Brain microvascular endothelial cell (primary cell): ENCODE results near the gene KPNB1.

Experiments used
- DNase-seq: peaks from one replicate; pipeline ENCODE4 v3.0.0-alpha.2; 2020
- H3K27ac ChIP-seq: fragments of 250-450 bp; sonication (Bioruptor Pico); 2 replicates; pipeline ENCODE4 v1.5.1; 2020; ENCODE audit warnings: mild to moderate bottlenecking, moderate library complexity
- H3K27me3 ChIP-seq: fragments of 250-450 bp; sonication (Bioruptor Pico); replicated peaks from 2 replicates; pipeline ENCODE4 v1.5.1; 2020; ENCODE audit warnings: mild to moderate bottlenecking
- H3K36me3 ChIP-seq: fragments of 250-450 bp; sonication (Bioruptor Pico); replicated peaks from 2 replicates; pipeline ENCODE4 v1.5.1; 2020; ENCODE audit warnings: mild to moderate bottlenecking
- H3K4me3 ChIP-seq: 2 replicates; pipeline ENCODE4 v1.5.1; 2011; ENCODE audit warnings: low read depth, mild to moderate bottlenecking, control low read depth, low read length, moderate library complexity
- CTCF ChIP-seq: IDR thresholded peaks from 2 replicates; pipeline ENCODE4 v1.5.1; 2011; ENCODE audit warnings: low read depth, mild to moderate bottlenecking, moderate library complexity, low read length, control low read depth, inconsistent platforms; ENCODE audit errors: missing control alignments
- in situ Hi-C: cut with HindIII; loops from 2 replicates; pipeline ENCODE4 v1.10.0; 2017; ENCODE audit warnings: low sequenced_read_pairs, low pct_ligation_motif_present

The KPNB1 gene

GRCh38 chr17:47687748-47688147, 38.0 kb downstream of the KPNB1 start:
- Histone ChIP-seq H3K4me3 (no peak overlapping the region), H3K27me3 (no peaks in the 10 kb centered on the region), H3K27ac (no peak overlapping the region), H3K36me3 (peaks cover 26% of the 10 kb centered on the region)
- DNase-seq, result no peak
- TF ChIP-seq CTCF, result no peak
- in situ Hi-C loops, result no loop called here

- in situ Hi-C loops, result no loop called here
- no peak for TF ChIP-seq CTCF
- H3K4me3 ChIP-seq, result no peak overlapping the region
- DNase-seq, result no peak
- H3K27ac ChIP-seq, result no peak overlapping the region
- peaks cover 5% of the 10 kb centered on the region for H3K36me3 ChIP-seq
- H3K27me3 ChIP-seq, result no peaks in the 10 kb centered on the region
These were observed 40.4 kb downstream of the KPNB1 start for GRCh38 chr17:47690121-47690520.

- H3K36me3 ChIP-seq, result no peaks in the 10 kb centered on the region
- H3K27me3 ChIP-seq, result no peaks in the 10 kb centered on the region
- in situ Hi-C loops, result no loop called here
- DNase-seq, result no peak
- no peak for TF ChIP-seq CTCF
- no peak overlapping the region for H3K4me3 ChIP-seq
- H3K27ac ChIP-seq, result no peak overlapping the region
These were observed 42.6 kb downstream of the KPNB1 start for GRCh38 chr17:47692137-47692894.

- Histone ChIP-seq H3K36me3 (no peaks in the 10 kb centered on the region), H3K4me3 (peak overlapping the region; percentile 53), H3K27me3 (no peaks in the 10 kb centered on the region), H3K27ac (no peak overlapping the region)
- in situ Hi-C loops, result no loop called here
- no peak for TF ChIP-seq CTCF
- no peak for DNase-seq
These were observed 43.4 kb downstream of the KPNB1 start for GRCh38 chr17:47692895-47693730.

GRCh38 chr17:47693731-47694580, 44.2 kb downstream of the KPNB1 start, which contains the start of gene TBKBP1:
Gene TBKBP1 (plus strand): TSS chr17:47694161. CDS start chr17:47696113, 1,952 bp downstream.
- in situ Hi-C loops, result no loop called here
- DNase-seq, result no peak
- no peaks in the 10 kb centered on the region for H3K36me3 ChIP-seq
- peak within 1 kb of the TSS; percentile 53 for H3K4me3 ChIP-seq
- H3K27me3 ChIP-seq, result no peaks in the 10 kb centered on the region
- no peak for TF ChIP-seq CTCF
- H3K27ac ChIP-seq, result no peak within 1 kb of the TSS
